ENCODE data around the gene F2RL2.

F2RL2 gene

GRCh38 chr5:76652809-76653414 is 29.7 kb upstream of the F2RL2 start:
- no peaks in the 10 kb centered on the region for H3K27me3 ChIP-seq (ENCODE audit: low read depth, low read length)
- no peak overlapping the region for H3K4me3 ChIP-seq (ENCODE audit: low read depth in 1 of 2, low read length in 2 of 2)
- H3K27ac ChIP-seq (ENCODE audit: low read length) = no peak overlapping the region
- H3K9me3 ChIP-seq (ENCODE audit: control insufficient read depth in 1 of 2, low read length in 2 of 2) = peaks cover 12 to 18% of the 10 kb centered on the region in 2 donors
- peaks cover 3 to 5% of the 10 kb centered on the region in 2 donors for H3K36me3 ChIP-seq (ENCODE audit: control insufficient read depth in 1 of 2, insufficient read depth in 2 of 2, low read length in 2 of 2)
- no peaks in the 10 kb centered on the region for H3K4me1 ChIP-seq (ENCODE audit: control insufficient read depth in 1 of 2, insufficient read depth in 2 of 2, low read length in 2 of 2)

- H3K27ac ChIP-seq (ENCODE audit: low read length) = no peak overlapping the region
- peaks cover 3 to 7% of the 10 kb centered on the region in 2 donors for H3K36me3 ChIP-seq (ENCODE audit: control insufficient read depth in 1 of 2, insufficient read depth in 2 of 2, low read length in 2 of 2)
- H3K27me3 ChIP-seq (ENCODE audit: low read depth, low read length) = no peaks in the 10 kb centered on the region
- H3K9me3 ChIP-seq (ENCODE audit: control insufficient read depth in 1 of 2, low read length in 2 of 2) = peaks cover 12 to 18% of the 10 kb centered on the region in 2 donors
- no peaks in the 10 kb centered on the region for H3K4me1 ChIP-seq (ENCODE audit: control insufficient read depth in 1 of 2, insufficient read depth in 2 of 2, low read length in 2 of 2)
- no peak overlapping the region for H3K4me3 ChIP-seq (ENCODE audit: low read depth in 1 of 2, low read length in 2 of 2)
These were observed 25.9 kb upstream of the F2RL2 start for GRCh38 chr5:76649140-76649539.

GRCh38 chr5:76643371-76643770 is 20.2 kb upstream of the F2RL2 start:
- Histone ChIP-seq H3K4me1 (ENCODE audit: control insufficient read depth in 1 of 2, insufficient read depth in 2 of 2, low read length in 2 of 2) (no peaks in the 10 kb centered on the region), H3K27me3 (ENCODE audit: low read depth, low read length) (no peaks in the 10 kb centered on the region), H3K9me3 (ENCODE audit: control insufficient read depth in 1 of 2, low read length in 2 of 2) (peaks cover 3% of the 10 kb centered on the region in 2 donors), H3K36me3 (ENCODE audit: control insufficient read depth in 1 of 2, insufficient read depth in 2 of 2, low read length in 2 of 2) (peaks cover 3 to 16% of the 10 kb centered on the region in 2 donors), H3K27ac (ENCODE audit: low read length) (no peak overlapping the region), H3K4me3 (ENCODE audit: low read depth in 1 of 2, low read length in 2 of 2) (no peak overlapping the region)

GRCh38 chr5:76642390-76643040 is 19.3 kb upstream of the F2RL2 start:
- Histone ChIP-seq H3K27ac (ENCODE audit: low read length) (no peak overlapping the region), H3K4me3 (ENCODE audit: low read depth in 1 of 2, low read length in 2 of 2) (no peak overlapping the region), H3K36me3 (ENCODE audit: control insufficient read depth in 1 of 2, insufficient read depth in 2 of 2, low read length in 2 of 2) (peaks cover 0 to 11% of the 10 kb centered on the region in 2 donors), H3K4me1 (ENCODE audit: control insufficient read depth in 1 of 2, insufficient read depth in 2 of 2, low read length in 2 of 2) (no peaks in the 10 kb centered on the region), H3K27me3 (ENCODE audit: low read depth, low read length) (no peaks in the 10 kb centered on the region), H3K9me3 (ENCODE audit: control insufficient read depth in 1 of 2, low read length in 2 of 2) (no peaks in the 10 kb centered on the region)

GRCh38 chr5:76641514-76642120 is 18.4 kb upstream of the F2RL2 start:
- Histone ChIP-seq H3K4me1 (ENCODE audit: control insufficient read depth in 1 of 2, insufficient read depth in 2 of 2, low read length in 2 of 2) (no peaks in the 10 kb centered on the region), H3K4me3 (ENCODE audit: low read depth in 1 of 2, low read length in 2 of 2) (no peak overlapping the region), H3K27me3 (ENCODE audit: low read depth, low read length) (no peaks in the 10 kb centered on the region), H3K36me3 (ENCODE audit: control insufficient read depth in 1 of 2, insufficient read depth in 2 of 2, low read length in 2 of 2) (peaks cover 0 to 14% of the 10 kb centered on the region in 2 donors), H3K9me3 (ENCODE audit: control insufficient read depth in 1 of 2, low read length in 2 of 2) (no peaks in the 10 kb centered on the region), H3K27ac (ENCODE audit: low read length) (no peak overlapping the region)

GRCh38 chr5:76638479-76638878 is 15.3 kb upstream of the F2RL2 start:
- peaks cover 0 to 14% of the 10 kb centered on the region in 2 donors for H3K36me3 ChIP-seq (ENCODE audit: control insufficient read depth in 1 of 2, insufficient read depth in 2 of 2, low read length in 2 of 2)
- no peaks in the 10 kb centered on the region for H3K4me1 ChIP-seq (ENCODE audit: control insufficient read depth in 1 of 2, insufficient read depth in 2 of 2, low read length in 2 of 2)
- no peak overlapping the region for H3K4me3 ChIP-seq (ENCODE audit: low read depth in 1 of 2, low read length in 2 of 2)
- no peaks in the 10 kb centered on the region for H3K9me3 ChIP-seq (ENCODE audit: control insufficient read depth in 1 of 2, low read length in 2 of 2)
- H3K27ac ChIP-seq (ENCODE audit: low read length) = no peak overlapping the region
- H3K27me3 ChIP-seq (ENCODE audit: low read depth, low read length) = no peaks in the 10 kb centered on the region

GRCh38 chr5:76637490-76637889 is 14.3 kb upstream of the F2RL2 start:
- Histone ChIP-seq H3K27me3 (ENCODE audit: low read depth, low read length) (no peaks in the 10 kb centered on the region), H3K9me3 (ENCODE audit: control insufficient read depth in 1 of 2, low read length in 2 of 2) (no peaks in the 10 kb centered on the region), H3K4me3 (ENCODE audit: low read depth in 1 of 2, low read length in 2 of 2) (no peak overlapping the region), H3K36me3 (ENCODE audit: control insufficient read depth in 1 of 2, insufficient read depth in 2 of 2, low read length in 2 of 2) (peaks cover 0 to 14% of the 10 kb centered on the region in 2 donors), H3K27ac (ENCODE audit: low read length) (no peak overlapping the region), H3K4me1 (ENCODE audit: control insufficient read depth in 1 of 2, insufficient read depth in 2 of 2, low read length in 2 of 2) (no peaks in the 10 kb centered on the region)

- peaks cover 0 to 5% of the 10 kb centered on the region in 2 donors for H3K36me3 ChIP-seq (ENCODE audit: control insufficient read depth in 1 of 2, insufficient read depth in 2 of 2, low read length in 2 of 2)
- no peak overlapping the region for H3K27ac ChIP-seq (ENCODE audit: low read length)
- no peaks in the 10 kb centered on the region for H3K9me3 ChIP-seq (ENCODE audit: control insufficient read depth in 1 of 2, low read length in 2 of 2)
- H3K4me3 ChIP-seq (ENCODE audit: low read depth in 1 of 2, low read length in 2 of 2) = no peak overlapping the region
- H3K27me3 ChIP-seq (ENCODE audit: low read depth, low read length) = no peaks in the 10 kb centered on the region
- no peaks in the 10 kb centered on the region for H3K4me1 ChIP-seq (ENCODE audit: control insufficient read depth in 1 of 2, insufficient read depth in 2 of 2, low read length in 2 of 2)
These were observed 11.5 kb upstream of the F2RL2 start for GRCh38 chr5:76634661-76635060.

- H3K4me1 ChIP-seq (ENCODE audit: control insufficient read depth in 1 of 2, insufficient read depth in 2 of 2, low read length in 2 of 2) = no peaks in the 10 kb centered on the region
- no peaks in the 10 kb centered on the region for H3K27me3 ChIP-seq (ENCODE audit: low read depth, low read length)
- H3K4me3 ChIP-seq (ENCODE audit: low read depth in 1 of 2, low read length in 2 of 2) = no peak overlapping the region
- H3K9me3 ChIP-seq (ENCODE audit: control insufficient read depth in 1 of 2, low read length in 2 of 2) = peaks cover 0 to 3% of the 10 kb centered on the region in 2 donors
- H3K27ac ChIP-seq (ENCODE audit: low read length) = no peak overlapping the region
- no peaks in the 10 kb centered on the region for H3K36me3 ChIP-seq (ENCODE audit: control insufficient read depth in 1 of 2, insufficient read depth in 2 of 2, low read length in 2 of 2)
These were observed 3.5 kb upstream of the F2RL2 start for GRCh38 chr5:76626738-76627137.

GRCh38 chr5:76625087-76625815 is 2.0 kb upstream of the F2RL2 start:
- no peaks in the 10 kb centered on the region for H3K4me1 ChIP-seq (ENCODE audit: control insufficient read depth in 1 of 2, insufficient read depth in 2 of 2, low read length in 2 of 2)
- H3K4me3 ChIP-seq (ENCODE audit: low read depth in 1 of 2, low read length in 2 of 2) = no peak overlapping the region
- H3K36me3 ChIP-seq (ENCODE audit: control insufficient read depth in 1 of 2, insufficient read depth in 2 of 2, low read length in 2 of 2) = no peaks in the 10 kb centered on the region
- peaks cover 0 to 3% of the 10 kb centered on the region in 2 donors for H3K9me3 ChIP-seq (ENCODE audit: control insufficient read depth in 1 of 2, low read length in 2 of 2)
- no peak overlapping the region for H3K27ac ChIP-seq (ENCODE audit: low read length)
- no peaks in the 10 kb centered on the region for H3K27me3 ChIP-seq (ENCODE audit: low read depth, low read length)

GRCh38 chr5:76622076-76622475 is 1.1 kb downstream of the F2RL2 start:
- no peaks in the 10 kb centered on the region for H3K27me3 ChIP-seq (ENCODE audit: low read depth, low read length)
- H3K27ac ChIP-seq (ENCODE audit: low read length) = peak overlapping the region; percentile 77
- peaks cover 0 to 3% of the 10 kb centered on the region in 2 donors for H3K9me3 ChIP-seq (ENCODE audit: control insufficient read depth in 1 of 2, low read length in 2 of 2)
- no peaks in the 10 kb centered on the region for H3K4me1 ChIP-seq (ENCODE audit: control insufficient read depth in 1 of 2, insufficient read depth in 2 of 2, low read length in 2 of 2)
- H3K4me3 ChIP-seq (ENCODE audit: low read depth in 1 of 2, low read length in 2 of 2) = peak overlapping the region; percentile 5 to 9
- H3K36me3 ChIP-seq (ENCODE audit: control insufficient read depth in 1 of 2, insufficient read depth in 2 of 2, low read length in 2 of 2) = peaks cover 0 to 4% of the 10 kb centered on the region in 2 donors

Data from muscle layer of duodenum (tissue), 2 donors.